PC-3 (cell line): ENCODE measurements around the gene MACO1. TPM values are rescaled to one million over a fixed set of nuclear protein-coding genes. Genes with fewer than 3 reads are reported as not detected.

Source experiments
- ATAC-seq: fragments of 200-7000 bp; cut with Tn5 transposase; 2 replicates; pipeline ENCODE4 v1.9.1; 2020; ENCODE audit warnings: mild to moderate bottlenecking, moderate library complexity
- BruUV-seq: library from RNA; stranded (reverse); fragments of 400-500 nt; replicated peaks from 2 replicates; lab custom pipeline; 2021; lab: Mats Ljungman, UMichigan
- CTCF ChIA-PET: fragments of 300-600 bp; sonication (Branson Sonifier 250); formaldehyde crosslinking; loops from one replicate; lab custom pipeline; 2022; ENCODE audit warnings: antibody characterized with exemption; lab: Charles Lee
- POLR2A ChIA-PET: fragments of 300-600 bp; sonication (Branson Sonifier 250); formaldehyde crosslinking; loops from one replicate; lab custom pipeline; 2022; ENCODE audit warnings: antibody characterized with exemption; ENCODE audit not compliant: unreplicated experiment; lab: Charles Lee
- DNase-seq: peaks from one replicate; pipeline ENCODE4 v3.0.0-alpha.2; 2015
- H2AFZ ChIP-seq: fragments of 300-600 bp; sonication (generic); 2 replicates; pipeline ENCODE4 v1.6.0; 2016; ENCODE audit warnings: antibody characterized with exemption, low read length
- H3F3A ChIP-seq: fragments of 300-600 bp; sonication (generic); one replicate; pipeline ENCODE4 v1.6.0; 2017; ENCODE audit warnings: antibody characterized with exemption, low read length, control low read depth, mild to moderate bottlenecking; ENCODE audit not compliant: unreplicated experiment
- H3K27ac ChIP-seq: fragments of 300-600 bp; sonication (generic); 2 replicates; pipeline ENCODE4 v1.5.1; 2016; ENCODE audit warnings: mild to moderate bottlenecking, low read length
- H3K27me3 ChIP-seq: fragments of 300-600 bp; sonication (generic); 2 replicates; pipeline ENCODE4 v1.6.1; 2016; ENCODE audit warnings: low read length, mixed read lengths
- H3K36me3 ChIP-seq: fragments of 300-600 bp; sonication (generic); 2 replicates; pipeline ENCODE4 v1.6.1; 2016; ENCODE audit warnings: low read depth, mixed run types, low read length, mixed read lengths
- H3K4me1 ChIP-seq: fragments of 300-600 bp; sonication (generic); 2 replicates; pipeline ENCODE4 v1.5.1; 2016; ENCODE audit warnings: low read length; ENCODE audit not compliant: insufficient read depth
- H3K4me2 ChIP-seq: fragments of 300-600 bp; sonication (generic); 2 replicates; pipeline ENCODE4 v1.6.0; 2016; ENCODE audit warnings: low read length
- H3K4me3 ChIP-seq: fragments of 300-600 bp; sonication (generic); 2 replicates; pipeline ENCODE4 v1.5.1; 2016; ENCODE audit warnings: mild to moderate bottlenecking, low read length, mixed read lengths
- H3K79me2 ChIP-seq: fragments of 300-600 bp; sonication (generic); 2 replicates; pipeline ENCODE4 v1.6.1; 2017; ENCODE audit warnings: low read length, mixed read lengths
- H3K9ac ChIP-seq: fragments of 300-600 bp; sonication (generic); 2 replicates; pipeline ENCODE4 v1.6.0; 2016; ENCODE audit warnings: mild to moderate bottlenecking, low read length
- H3K9me2 ChIP-seq: fragments of 300-600 bp; sonication (generic); replicated peaks from 2 replicates; pipeline ENCODE4 v1.6.1; 2016; ENCODE audit warnings: mixed run types, low read length, mixed read lengths
- H3K9me3 ChIP-seq: fragments of 300-600 bp; sonication (generic); 2 replicates; pipeline ENCODE4 v1.6.1; 2016; ENCODE audit warnings: low read length, mixed read lengths
- H4K20me1 ChIP-seq: fragments of 300-600 bp; sonication (generic); 2 replicates; pipeline ENCODE4 v1.6.1; 2016; ENCODE audit warnings: low read length, mixed read lengths
- CTCF ChIP-seq: fragments of 300-600 bp; sonication (generic); conservative IDR thresholded peaks from 2 replicates; pipeline ENCODE4 v1.5.1; 2017; ENCODE audit warnings: antibody characterized with exemption, low read depth, mild to moderate bottlenecking, low read length
- EZH2 ChIP-seq: fragments of 300-600 bp; sonication (generic); IDR thresholded peaks from one replicate; pipeline ENCODE4 v1.6.1; 2017; ENCODE audit warnings: antibody characterized with exemption, mild to moderate bottlenecking, low read length; ENCODE audit not compliant: unreplicated experiment
- EZH2phosphoT487 ChIP-seq: fragments of 300-600 bp; sonication (generic); IDR thresholded peaks from 2 replicates; pipeline ENCODE4 v1.6.1; 2018; ENCODE audit warnings: mild to moderate bottlenecking, antibody characterized with exemption, low read length, borderline replicate concordance
- intact Hi-C: fragments of 100-400 bp; cut with micrococcal nuclease; formaldehyde crosslinking; loops from 2 replicates; pipeline ENCODE4 v1.9.0; 2023
- total RNA-seq: library from RNA; depleted of rRNA; stranded (reverse); fragments of >200 nt; gene quantifications from 2 replicates; pipeline ENCODE4 v1.2.3, GENCODE V29; 2014

Gene MACO1
- total RNA-seq, 1 experiment from 2014 or later: 14.0 TPM

- TF ChIP-seq EZH2: no peak
- TF ChIP-seq CTCF: no peak
- no peak for TF ChIP-seq EZH2phosphoT487
- Histone ChIP-seq H2AFZ (no peak overlapping the region), H3K9me2 (no peaks in the 10 kb centered on the region), H3K36me3 (no peaks in the 10 kb centered on the region), H4K20me1 (no peaks in the 10 kb centered on the region), H3K4me2 (no peak overlapping the region), H3K79me2 (peaks cover 21% of the 10 kb centered on the region), H3K27ac (no peak overlapping the region), H3F3A (no peaks in the 10 kb centered on the region), H3K9ac (no peak overlapping the region), H3K4me3 (no peak overlapping the region), H3K4me1 (peaks cover 21% of the 10 kb centered on the region), H3K27me3 (no peaks in the 10 kb centered on the region), H3K9me3 (no peaks in the 10 kb centered on the region)
- no peak for ATAC-seq
- ChIA-PET CTCF (no interaction called here), POLR2A (no interaction called here)
- no peak for DNase-seq
- intact Hi-C loops: no loop called here
- no TSS peak for BruUV-seq
Measured at GRCh38 chr1:25473653-25474225, 43.0 kb downstream of the MACO1 start.

GRCh38 chr1:25474439-25475047 is 43.8 kb downstream of the MACO1 start:
- POLR2A ChIA-PET: no interaction called here
- CTCF ChIA-PET: no interaction called here
- peaks cover 22% of the 10 kb centered on the region for H3K79me2 ChIP-seq

More at GRCh38 chr1:25474439-25475047, 43.8 kb downstream of the MACO1 start:
- Histone ChIP-seq H3F3A (no peaks in the 10 kb centered on the region), H3K4me1 (peaks cover 20% of the 10 kb centered on the region), H3K4me3 (no peak overlapping the region), H4K20me1 (no peaks in the 10 kb centered on the region), H3K27ac (no peak overlapping the region), H3K9me3 (no peaks in the 10 kb centered on the region), H3K9me2 (no peaks in the 10 kb centered on the region), H3K36me3 (no peaks in the 10 kb centered on the region), H3K4me2 (no peak overlapping the region), H3K27me3 (no peaks in the 10 kb centered on the region), H3K9ac (no peak overlapping the region), H2AFZ (no peak overlapping the region)
- DNase-seq (no peak), ATAC-seq (no peak)
- intact Hi-C loops: no loop called here
- BruUV-seq: no TSS peak
- TF ChIP-seq CTCF: no peak
